ENCODE data around the gene ADGRL1. TPM values are rescaled to one million over a fixed set of nuclear protein-coding genes. Genes with fewer than 3 reads are reported as not detected.

Gene ADGRL1
- total and polyA plus RNA-seq, 8 donors = 26.4 to 53.5 (median 35.7) TPM

DNA sequence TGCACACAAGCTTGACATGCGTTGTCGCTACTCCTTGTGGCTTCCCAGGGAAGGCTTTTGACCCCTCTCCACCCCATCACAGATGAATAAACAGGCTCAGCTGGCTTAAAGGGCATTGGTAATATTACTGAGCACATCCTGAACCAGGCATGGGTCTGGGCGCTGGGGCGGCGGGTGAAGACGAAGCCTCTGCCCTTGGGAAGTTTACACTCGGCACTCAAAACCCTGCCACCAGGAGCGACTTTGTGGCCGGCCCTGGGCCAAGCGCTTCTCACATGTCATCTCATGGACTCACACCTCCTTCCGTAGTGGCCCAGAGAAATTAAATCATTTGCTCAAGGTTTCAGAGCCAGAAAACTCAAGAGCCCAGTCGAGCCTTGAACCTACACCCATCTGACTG, 37.0 kb downstream of the ADGRL1 start:
- TF ChIP-seq CTCF (IDR thresholded peaks at IDR 0.05) = no peak
- Histone ChIP-seq H3K4me1 (peaks cover 4 to 21% of the 10 kb centered on the region in 2 donors), H3K36me3 (peaks cover 0 to 46% of the 10 kb centered on the region in 2 donors), H3K9me3 (no peaks in the 10 kb centered on the region), H3K4me3 (no peak overlapping the region), H3K27me3 (peaks cover 0 to 26% of the 10 kb centered on the region in 2 donors), H3K27ac (no peak overlapping the region)
- DNase-seq (no peak), ATAC-seq (no peak)
- intact Hi-C loops (cut with DNase I) = no loop called here

DNA sequence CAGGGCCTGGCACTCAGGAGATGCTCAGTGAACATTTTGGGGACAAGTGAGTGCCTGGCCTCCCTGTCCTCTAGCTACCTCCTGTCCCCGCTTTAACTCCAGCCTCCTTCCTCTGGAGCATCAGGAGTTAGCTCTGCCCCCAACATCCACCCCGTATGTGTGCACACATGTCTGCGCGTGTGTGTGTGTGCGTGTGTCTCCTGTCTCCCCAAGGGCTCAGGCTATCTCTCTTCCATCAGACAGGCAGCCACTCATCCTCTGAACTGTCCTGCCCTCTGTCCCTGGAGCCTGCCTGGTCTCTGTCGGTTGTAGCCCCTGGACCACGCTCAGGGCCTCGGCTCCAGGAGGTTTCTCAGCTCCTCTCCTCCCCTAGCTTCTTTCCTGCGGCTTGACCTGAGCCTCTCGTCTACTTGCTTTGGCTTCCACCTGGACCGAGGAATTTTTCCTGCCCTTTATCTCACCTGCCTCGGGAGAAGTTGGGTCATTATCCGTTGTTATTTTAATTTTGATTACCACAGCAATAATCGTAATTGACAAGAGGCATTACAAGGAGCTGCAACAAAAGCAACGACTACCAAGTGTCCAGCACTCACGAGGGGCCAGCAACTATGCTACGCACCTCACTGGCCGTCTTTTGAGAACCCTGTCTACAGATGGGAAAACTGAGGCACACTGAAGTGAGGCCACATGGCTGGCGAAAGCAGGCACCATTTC, 37.6 kb downstream of the ADGRL1 start:
- ATAC-seq (no peak), DNase-seq (no peak)
- H3K4me3 ChIP-seq = no peak overlapping the region
- intact Hi-C loops (cut with DNase I) = no loop called here
- peaks cover 4 to 21% of the 10 kb centered on the region in 2 donors for H3K4me1 ChIP-seq
- no peaks in the 10 kb centered on the region for H3K9me3 ChIP-seq
- H3K36me3 ChIP-seq = peaks cover 0 to 44% of the 10 kb centered on the region in 2 donors
- TF ChIP-seq CTCF (IDR thresholded peaks at IDR 0.05) = no peak
- peak overlapping the region in 1 of 2 donors; percentile 48 for H3K27ac ChIP-seq
- H3K27me3 ChIP-seq = peaks cover 0 to 26% of the 10 kb centered on the region in 2 donors

DNA sequence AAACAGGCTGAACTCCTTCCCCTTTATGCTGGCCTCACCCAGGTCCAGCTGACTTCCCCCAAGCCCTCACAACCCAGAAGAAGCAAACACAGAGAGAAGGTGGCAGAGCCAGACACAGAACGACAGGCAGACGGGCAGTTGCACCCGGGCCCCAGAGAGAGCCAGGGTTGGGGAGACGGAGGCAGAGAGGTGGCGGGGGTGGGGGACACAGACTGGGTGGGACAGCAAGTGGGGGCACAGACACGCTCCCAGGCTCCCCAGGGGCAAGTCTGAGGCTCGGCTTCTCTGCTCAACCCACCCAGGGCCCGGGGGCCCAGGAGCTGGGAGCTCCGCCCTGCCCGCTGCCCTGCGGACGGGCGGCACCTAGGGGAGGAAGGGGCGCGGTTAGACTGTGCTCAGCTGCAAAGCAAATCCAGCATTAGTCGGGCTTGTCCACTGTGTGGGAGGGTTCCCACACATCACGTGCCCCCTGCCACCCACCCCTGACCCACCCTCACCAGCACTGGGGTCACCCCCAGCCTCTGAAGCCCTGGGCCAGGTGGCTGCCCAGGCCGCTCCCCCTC, 38.3 kb downstream of the ADGRL1 start:
- H3K27ac ChIP-seq = peak overlapping the region; percentile 26 to 48

DNA sequence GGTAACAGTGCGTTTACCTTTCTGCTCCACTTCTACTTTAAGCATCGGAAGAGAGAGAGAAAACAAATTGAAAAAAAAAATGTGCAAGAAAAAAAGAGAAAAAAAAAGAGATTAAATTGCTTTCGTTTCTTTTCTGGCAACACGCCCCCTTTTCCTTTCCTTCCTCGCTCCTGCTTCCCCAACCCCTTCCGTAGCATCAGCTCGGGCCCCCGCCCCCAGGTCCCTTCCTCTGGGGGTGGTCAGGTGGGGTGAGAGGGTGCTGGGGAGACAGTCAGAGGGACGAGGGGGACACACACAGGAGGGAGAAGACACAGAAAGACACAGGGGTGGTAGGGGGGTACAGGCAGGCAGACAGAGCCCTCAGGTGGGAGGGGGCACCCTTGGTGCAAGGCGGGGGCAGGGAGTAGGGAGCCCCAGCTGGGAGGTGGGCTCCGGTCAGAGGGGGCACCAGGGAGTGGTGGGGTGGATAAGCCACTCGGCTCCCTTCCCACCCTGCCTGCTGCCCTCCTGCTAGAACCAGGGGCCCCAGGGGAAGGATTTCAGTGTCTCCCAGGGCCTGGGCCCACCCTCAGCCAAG, 38.9 kb downstream of the ADGRL1 start:
- Histone ChIP-seq H3K9me3 (no peaks in the 10 kb centered on the region), H3K36me3 (peaks cover 0 to 31% of the 10 kb centered on the region in 2 donors), H3K27me3 (peaks cover 0 to 26% of the 10 kb centered on the region in 2 donors), H3K27ac (peak overlapping the region; percentile 26 to 48), H3K4me1 (peaks cover 4 to 21% of the 10 kb centered on the region in 2 donors), H3K4me3 (no peak overlapping the region)
- no peak for TF ChIP-seq CTCF (IDR thresholded peaks at IDR 0.05)
- DNase-seq = peak in 1 of 4 donors; percentile 44
- ATAC-seq = no peak
- intact Hi-C loops (cut with DNase I) = no loop called here

More for the DNA sequence above, 38.3 kb downstream of the ADGRL1 start:
- Histone ChIP-seq H3K36me3 (peaks cover 0 to 36% of the 10 kb centered on the region in 2 donors), H3K9me3 (no peaks in the 10 kb centered on the region), H3K27me3 (peaks cover 0 to 26% of the 10 kb centered on the region in 2 donors), H3K4me3 (no peak overlapping the region), H3K4me1 (peaks cover 4 to 21% of the 10 kb centered on the region in 2 donors)
- TF ChIP-seq CTCF (IDR thresholded peaks at IDR 0.05) = no peak
- intact Hi-C loops (cut with DNase I) = no loop called here
- DNase-seq (peak in 1 of 4 donors; percentile 51), ATAC-seq (peak; percentile 49)
